K562 (cell line): ENCODE data around the gene SLC22A12. TPM values are rescaled to one million over a fixed set of nuclear protein-coding genes. Genes with fewer than 3 reads are reported as not detected.

Experiments
- EWSR1 ChIP-seq: fragments of 450-650 bp; IDR thresholded peaks from 2 replicates; pipeline ENCODE4 v1.6.1; 2018; ENCODE audit warnings: borderline replicate concordance, mild to moderate bottlenecking, low read depth, moderate library complexity; ENCODE audit not compliant: partially characterized antibody
- KLF16 ChIP-seq: IDR thresholded peaks from 2 replicates; pipeline ENCODE4 v1.6.1; 2016; ENCODE audit warnings: antibody characterized with exemption
- POLR3G ChIP-seq: IDR thresholded peaks from 2 replicates; pipeline ENCODE4 v1.6.1; 2011; ENCODE audit not compliant: insufficient read length, insufficient replicate concordance; ENCODE audit errors: extremely low read depth
- PRPF4 ChIP-seq: fragments of 200-400 bp; formaldehyde crosslinking; IDR thresholded peaks from one replicate; pipeline ENCODE4 v1.6.1; 2017; ENCODE audit warnings: low read length, low read depth, mild to moderate bottlenecking; ENCODE audit not compliant: insufficient read depth, poor library complexity, severe bottlenecking
- RAD21 ChIP-seq, 2 experiments: fragments of 250-450 bp in 1 of 2; fragments of 450-650 bp in 1 of 2; sonication (Bioruptor Pico) in 1 of 2; formaldehyde crosslinking in 1 of 2; IDR thresholded peaks in 1 of 2; conservative IDR thresholded peaks in 1 of 2; 2 replicates each; pipeline versions ENCODE4 v1.4.0 to v1.8.0; 2020 to 2022; ENCODE audit warnings: mild to moderate bottlenecking in 2 of 2, moderate library complexity in 1 of 2
- ZNF644 ChIP-seq: fragments of 200-800 bp; sonication (Bioruptor generic); IDR thresholded peaks from 2 replicates; pipeline ENCODE4 v1.6.1; 2016; ENCODE audit warnings: low read depth, missing genetic modification characterization, missing compliant biosample characterization
- polyA plus RNA-seq, 8 experiments: library from polyadenylated mRNA; depleted of rRNA in 4 of 8; stranded (reverse) in 5 of 8; unstranded in 3 of 8; fragments of >200 nt; fragmentation: Nextera tagmentation in 2 of 8; fragmentation: Illumina TruSeq in 1 of 8; extraction: Ambion mirVana in 2 of 8; extraction: Trizol in 1 of 8; gene quantifications; 2 replicates each; pipeline versions ENCODE4 v1.2.1 to v1.2.3, GENCODE V29; 2011 to 2014; ENCODE audit warnings: inconsistent platforms in 1 of 8, missing spikeins in 1 of 8
- total RNA-seq, 7 experiments: library from RNA; depleted of rRNA in 6 of 7; stranded (reverse); fragments of >200 nt in 6 of 7; fragmentation: Illumina TruSeq in 2 of 7; extraction: Trizol in 2 of 7; gene quantifications; 2 replicates each; pipeline versions ENCODE4 v1.2.1 to v1.2.3, GENCODE V29; 2011 to 2021; ENCODE audit warnings: low replicate concordance in 1 of 7
- TF ChIP-seq, protein P1 (sequence below): fragments of 450-650 bp; IDR thresholded peaks from 2 replicates; pipeline ENCODE4 v1.6.1; 2016; ENCODE audit warnings: antibody characterized with exemption
- TF ChIP-seq, protein P2 (sequence below): fragments of 250-450 bp; sonication (Bioruptor Pico); IDR thresholded peaks from 2 replicates; pipeline ENCODE4 v1.5.0; 2022; ENCODE audit warnings: mild to moderate bottlenecking
- TF ChIP-seq, protein P3 (sequence below), 2 experiments: fragments of 150-350 bp in 1 of 2; IDR thresholded peaks; 2 replicates each; pipeline ENCODE4 v1.6.1; 2012 to 2016; ENCODE audit warnings: low read depth in 2 of 2, low read length in 2 of 2, mild to moderate bottlenecking in 1 of 2, moderate library complexity in 1 of 2
- TF ChIP-seq, protein P4 (sequence below): IDR thresholded peaks from 2 replicates; pipeline ENCODE4 v1.6.1; 2014; ENCODE audit warnings: antibody characterized with exemption

SLC22A12 gene
- total and polyA plus RNA-seq, 9 of the 15 experiments (the other 6 are each of a cell fraction or from before 2014, with no cell fraction given), result not detected

DNA sequence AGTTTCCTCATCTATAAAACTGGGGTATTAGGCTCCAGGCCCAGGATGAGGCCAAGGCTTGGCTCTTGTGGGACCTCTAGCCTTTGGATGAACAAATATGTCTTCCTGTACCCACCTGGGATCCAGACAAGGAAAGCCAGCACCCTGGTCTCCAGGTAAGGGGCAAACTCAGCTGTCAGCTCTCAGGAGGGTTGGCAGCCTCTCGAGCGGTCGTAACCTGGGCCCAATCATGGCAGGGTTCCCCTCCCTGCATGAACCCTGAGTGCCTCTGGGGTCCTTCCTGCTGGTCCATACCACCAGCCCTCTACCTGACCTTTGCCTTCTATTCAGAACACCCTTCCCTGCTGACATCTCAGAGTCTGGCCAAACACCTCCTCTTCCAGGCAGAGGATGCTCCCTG lies 19.6 kb downstream of the SLC22A12 start (continued):
- TF ChIP-seq PRPF4, result no peak
- TF ChIP-seq KLF16, result no peak
- TF ChIP-seq EWSR1, result no peak
- TF ChIP-seq, protein P1, sequence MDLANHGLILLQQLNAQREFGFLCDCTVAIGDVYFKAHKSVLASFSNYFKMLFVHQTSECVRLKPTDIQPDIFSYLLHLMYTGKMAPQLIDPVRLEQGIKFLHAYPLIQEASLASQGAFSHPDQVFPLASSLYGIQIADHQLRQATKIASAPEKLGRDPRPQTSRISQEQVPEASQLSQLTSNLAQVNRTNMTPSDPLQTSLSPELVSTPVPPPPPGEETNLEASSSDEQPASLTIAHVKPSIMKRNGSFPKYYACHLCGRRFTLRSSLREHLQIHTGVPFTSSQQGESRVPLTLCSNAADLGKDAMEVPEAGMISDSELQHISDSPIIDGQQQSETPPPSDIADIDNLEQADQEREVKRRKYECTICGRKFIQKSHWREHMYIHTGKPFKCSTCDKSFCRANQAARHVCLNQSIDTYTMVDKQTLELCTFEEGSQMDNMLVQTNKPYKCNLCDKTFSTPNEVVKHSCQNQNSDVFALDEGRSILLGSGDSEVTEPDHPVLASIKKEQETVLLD, result no peak
- TF ChIP-seq POLR3G, result no peak
- TF ChIP-seq, protein P2, sequence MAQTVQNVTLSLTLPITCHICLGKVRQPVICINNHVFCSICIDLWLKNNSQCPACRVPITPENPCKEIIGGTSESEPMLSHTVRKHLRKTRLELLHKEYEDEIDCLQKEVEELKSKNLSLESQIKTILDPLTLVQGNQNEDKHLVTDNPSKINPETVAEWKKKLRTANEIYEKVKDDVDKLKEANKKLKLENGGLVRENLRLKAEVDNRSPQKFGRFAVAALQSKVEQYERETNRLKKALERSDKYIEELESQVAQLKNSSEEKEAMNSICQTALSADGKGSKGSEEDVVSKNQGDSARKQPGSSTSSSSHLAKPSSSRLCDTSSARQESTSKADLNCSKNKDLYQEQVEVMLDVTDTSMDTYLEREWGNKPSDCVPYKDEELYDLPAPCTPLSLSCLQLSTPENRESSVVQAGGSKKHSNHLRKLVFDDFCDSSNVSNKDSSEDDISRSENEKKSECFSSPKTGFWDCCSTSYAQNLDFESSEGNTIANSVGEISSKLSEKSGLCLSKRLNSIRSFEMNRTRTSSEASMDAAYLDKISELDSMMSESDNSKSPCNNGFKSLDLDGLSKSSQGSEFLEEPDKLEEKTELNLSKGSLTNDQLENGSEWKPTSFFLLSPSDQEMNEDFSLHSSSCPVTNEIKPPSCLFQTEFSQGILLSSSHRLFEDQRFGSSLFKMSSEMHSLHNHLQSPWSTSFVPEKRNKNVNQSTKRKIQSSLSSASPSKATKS (CRISPR knock-in tag), result no peak
- no peak for TF ChIP-seq RAD21 (CRISPR knock-in tag; conservative IDR thresholded peaks at IDR 0.05 in 1 of 2, IDR thresholded peaks at IDR 0.05 in 1 of 2)
- TF ChIP-seq, protein P3, sequence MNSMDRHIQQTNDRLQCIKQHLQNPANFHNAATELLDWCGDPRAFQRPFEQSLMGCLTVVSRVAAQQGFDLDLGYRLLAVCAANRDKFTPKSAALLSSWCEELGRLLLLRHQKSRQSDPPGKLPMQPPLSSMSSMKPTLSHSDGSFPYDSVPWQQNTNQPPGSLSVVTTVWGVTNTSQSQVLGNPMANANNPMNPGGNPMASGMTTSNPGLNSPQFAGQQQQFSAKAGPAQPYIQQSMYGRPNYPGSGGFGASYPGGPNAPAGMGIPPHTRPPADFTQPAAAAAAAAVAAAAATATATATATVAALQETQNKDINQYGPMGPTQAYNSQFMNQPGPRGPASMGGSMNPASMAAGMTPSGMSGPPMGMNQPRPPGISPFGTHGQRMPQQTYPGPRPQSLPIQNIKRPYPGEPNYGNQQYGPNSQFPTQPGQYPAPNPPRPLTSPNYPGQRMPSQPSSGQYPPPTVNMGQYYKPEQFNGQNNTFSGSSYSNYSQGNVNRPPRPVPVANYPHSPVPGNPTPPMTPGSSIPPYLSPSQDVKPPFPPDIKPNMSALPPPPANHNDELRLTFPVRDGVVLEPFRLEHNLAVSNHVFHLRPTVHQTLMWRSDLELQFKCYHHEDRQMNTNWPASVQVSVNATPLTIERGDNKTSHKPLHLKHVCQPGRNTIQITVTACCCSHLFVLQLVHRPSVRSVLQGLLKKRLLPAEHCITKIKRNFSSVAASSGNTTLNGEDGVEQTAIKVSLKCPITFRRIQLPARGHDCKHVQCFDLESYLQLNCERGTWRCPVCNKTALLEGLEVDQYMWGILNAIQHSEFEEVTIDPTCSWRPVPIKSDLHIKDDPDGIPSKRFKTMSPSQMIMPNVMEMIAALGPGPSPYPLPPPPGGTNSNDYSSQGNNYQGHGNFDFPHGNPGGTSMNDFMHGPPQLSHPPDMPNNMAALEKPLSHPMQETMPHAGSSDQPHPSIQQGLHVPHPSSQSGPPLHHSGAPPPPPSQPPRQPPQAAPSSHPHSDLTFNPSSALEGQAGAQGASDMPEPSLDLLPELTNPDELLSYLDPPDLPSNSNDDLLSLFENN (IDR thresholded peaks at IDR 0.05; ENCODE audit: low read depth in 2 of 2, low read length in 2 of 2), result no peak
- TF ChIP-seq, protein P4, sequence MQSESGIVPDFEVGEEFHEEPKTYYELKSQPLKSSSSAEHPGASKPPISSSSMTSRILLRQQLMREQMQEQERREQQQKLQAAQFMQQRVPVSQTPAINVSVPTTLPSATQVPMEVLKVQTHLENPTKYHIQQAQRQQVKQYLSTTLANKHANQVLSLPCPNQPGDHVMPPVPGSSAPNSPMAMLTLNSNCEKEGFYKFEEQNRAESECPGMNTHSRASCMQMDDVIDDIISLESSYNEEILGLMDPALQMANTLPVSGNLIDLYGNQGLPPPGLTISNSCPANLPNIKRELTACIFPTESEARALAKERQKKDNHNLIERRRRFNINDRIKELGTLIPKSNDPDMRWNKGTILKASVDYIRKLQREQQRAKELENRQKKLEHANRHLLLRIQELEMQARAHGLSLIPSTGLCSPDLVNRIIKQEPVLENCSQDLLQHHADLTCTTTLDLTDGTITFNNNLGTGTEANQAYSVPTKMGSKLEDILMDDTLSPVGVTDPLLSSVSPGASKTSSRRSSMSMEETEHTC, result no peak
- no peak for TF ChIP-seq ZNF644 (tag)
- TF ChIP-seq, all 486 proteins: peak for 0
